H1 (cell line): Measurements from ENCODE around the gene SYDE2. TPM values are rescaled to one million over a fixed set of nuclear protein-coding genes. Genes with fewer than 3 reads are reported as not detected.

ENCODE experiments used
- CTCF ChIA-PET: fragments of 300-600 bp; sonication (Branson Sonifier 250); formaldehyde crosslinking; loops from one replicate; lab custom pipeline; 2021; ENCODE audit not compliant: partially characterized antibody; lab: Charles Lee
- POLR2A ChIA-PET: fragments of 300-600 bp; sonication (Branson Sonifier 250); formaldehyde crosslinking; loops from one replicate; lab custom pipeline; 2021; ENCODE audit warnings: inconsistent platforms; ENCODE audit not compliant: partially characterized antibody; lab: Charles Lee
- DNase-seq, 2 experiments: peaks; one replicate each; pipeline versions ENCODE4 v3.0.0 to v3.0.0-alpha.2; 2010 to 2022; ENCODE audit warnings: low spot score in 2 of 2, low read depth in 1 of 2, mixed read lengths in 1 of 2
- FAIRE-seq: peaks from 2 replicates; lab custom pipeline; 2011; peaks lifted over from hg19 to GRCh38; lab: Jason Lieb, UNC
- H2AFZ ChIP-seq: 2 replicates; pipeline ENCODE4 v1.8.1; 2012; ENCODE audit warnings: low read length, inconsistent platforms
- H2AK5ac ChIP-seq: 2 replicates; pipeline ENCODE4 v1.6.1; 2013; ENCODE audit warnings: low read depth, low read length
- H2BK120ac ChIP-seq: replicated peaks from 2 replicates; pipeline ENCODE3; 2013; ENCODE audit warnings: low read depth, low read length, inconsistent platforms
- H2BK12ac ChIP-seq: 2 replicates; pipeline ENCODE4 v1.6.1; 2013; ENCODE audit warnings: low read depth, low read length
- H2BK15ac ChIP-seq: 2 replicates; pipeline ENCODE4 v1.6.1; 2013; ENCODE audit warnings: low read length
- H2BK20ac ChIP-seq: 2 replicates; pipeline ENCODE4 v1.6.1; 2013; ENCODE audit warnings: low read length
- H2BK5ac ChIP-seq: 2 replicates; pipeline ENCODE4 v1.6.1; 2013; ENCODE audit warnings: low read depth, low read length
- H3K14ac ChIP-seq: 2 replicates; pipeline ENCODE4 v1.6.1; 2013; ENCODE audit warnings: inconsistent platforms; ENCODE audit not compliant: insufficient read length
- H3K18ac ChIP-seq: 2 replicates; pipeline ENCODE4 v1.6.1; 2013; ENCODE audit warnings: low read length; ENCODE audit errors: extremely low read depth
- H3K23ac ChIP-seq: 2 replicates; pipeline ENCODE4 v1.6.1; 2013; ENCODE audit warnings: inconsistent platforms; ENCODE audit not compliant: insufficient read length
- H3K23me2 ChIP-seq: 2 replicates; pipeline ENCODE4 v1.6.1; 2013; ENCODE audit warnings: low read depth, low read length
- H3K27ac ChIP-seq: 2 replicates; pipeline ENCODE4 v1.6.1; 2011; ENCODE audit warnings: low read depth, low read length, inconsistent platforms
- H3K27me3 ChIP-seq, 4 experiments: replicated peaks in 1 of 4; 1 replicate in 1 of 4; 2 replicates in 3 of 4; pipeline versions ENCODE4 v1.6.1 to v1.8.1; 2011 to 2013; ENCODE audit warnings: low read length in 3 of 4, mild to moderate bottlenecking in 3 of 4, inconsistent platforms in 2 of 4, mixed read lengths in 2 of 4, moderate library complexity in 1 of 4; ENCODE audit not compliant: control insufficient read depth in 3 of 4, insufficient read depth in 3 of 4; ENCODE audit errors: extremely low read depth in 1 of 4
- H3K36me3 ChIP-seq, 4 experiments: 2 replicates each; pipeline versions ENCODE4 v1.6.1 to v1.8.1; 2011 to 2013; ENCODE audit warnings: mild to moderate bottlenecking in 4 of 4, low read length in 3 of 4, moderate library complexity in 2 of 4, control low read depth in 1 of 4, inconsistent platforms in 1 of 4; ENCODE audit not compliant: insufficient read depth in 4 of 4, control insufficient read depth in 2 of 4
- H3K4ac ChIP-seq: replicated peaks from 2 replicates; pipeline ENCODE3; 2013; ENCODE audit warnings: low read length, low read depth, mixed read lengths, inconsistent platforms; ENCODE audit not compliant: insufficient read length
- H3K4me1 ChIP-seq, 4 experiments: replicated peaks in 1 of 4; 1 replicate in 1 of 4; 2 replicates in 3 of 4; pipeline versions ENCODE4 v1.6.1 to v1.8.1; 2011 to 2013; ENCODE audit warnings: low read length in 3 of 4, inconsistent platforms in 2 of 4, mixed read lengths in 1 of 4; ENCODE audit not compliant: insufficient read depth in 4 of 4, control insufficient read depth in 3 of 4
- H3K4me2 ChIP-seq, 2 experiments: 2 replicates each; pipeline versions ENCODE4 v1.6.1 to v1.8.1; 2011 to 2013; ENCODE audit warnings: low read depth in 2 of 2, low read length in 2 of 2, control low read depth in 1 of 2, inconsistent platforms in 1 of 2, mild to moderate bottlenecking in 1 of 2; ENCODE audit not compliant: insufficient read depth in 1 of 2
- H3K4me3 ChIP-seq, 4 experiments: fragments of 200-600, 300-600 bp in 1 of 4; sonication (generic), shearing (Covaris generic), sonication (Bioruptor Twin) in 1 of 4; 2 replicates each; pipeline versions ENCODE4 v1.5.1 to v1.8.1; 2011 to 2016; ENCODE audit warnings: low read length in 4 of 4, low read depth in 3 of 4, control low read depth in 2 of 4, inconsistent platforms in 2 of 4, mild to moderate bottlenecking in 2 of 4, mixed read lengths in 1 of 4, moderate library complexity in 1 of 4; ENCODE audit not compliant: insufficient read depth in 2 of 4; ENCODE audit errors: extremely low read depth in 1 of 4
- H3K56ac ChIP-seq: replicated peaks from 2 replicates; pipeline ENCODE3; 2013; ENCODE audit warnings: low read depth, mild to moderate bottlenecking, mixed read lengths, low read length, inconsistent platforms; ENCODE audit not compliant: insufficient read length
- H3K79me1 ChIP-seq: 2 replicates; pipeline ENCODE4 v1.6.1; 2013; ENCODE audit warnings: low read depth, low read length, control low read depth
- H3K79me2 ChIP-seq, 2 experiments: 2 replicates each; pipeline versions ENCODE4 v1.6.1 to v1.8.1; 2012 to 2013; ENCODE audit warnings: low read length in 2 of 2, mild to moderate bottlenecking in 2 of 2, inconsistent platforms in 1 of 2; ENCODE audit not compliant: insufficient read depth in 2 of 2, control insufficient read depth in 1 of 2
- H3K9ac ChIP-seq, 4 experiments: replicated peaks in 1 of 4; 1 replicate in 1 of 4; 2 replicates in 3 of 4; pipeline versions ENCODE4 v1.6.1 to v1.8.1; 2011 to 2013; ENCODE audit warnings: low read depth in 3 of 4, low read length in 3 of 4, control low read depth in 2 of 4, mild to moderate bottlenecking in 2 of 4, moderate library complexity in 2 of 4, inconsistent platforms in 1 of 4; ENCODE audit errors: extremely low read depth in 1 of 4
- H3K9me3 ChIP-seq, 2 experiments: 2 replicates each; pipeline versions ENCODE4 v1.6.1 to v1.8.1; 2012 to 2013; ENCODE audit warnings: mild to moderate bottlenecking in 2 of 2, moderate library complexity in 2 of 2, control low read depth in 1 of 2, inconsistent platforms in 1 of 2, low read depth in 1 of 2, low read length in 1 of 2, mixed read lengths in 1 of 2; ENCODE audit not compliant: insufficient read depth in 2 of 2
- H4K20me1 ChIP-seq, 2 experiments: replicated peaks in 1 of 2; 2 replicates each; pipeline versions ENCODE3 to v1.8.1; 2011 to 2013; ENCODE audit warnings: inconsistent platforms in 2 of 2, low read length in 2 of 2, mild to moderate bottlenecking in 1 of 2; ENCODE audit not compliant: insufficient read depth in 2 of 2, control insufficient read depth in 1 of 2
- H4K5ac ChIP-seq: 2 replicates; pipeline ENCODE4 v1.6.1; 2013; ENCODE audit warnings: low read length, low read depth, mixed read lengths, inconsistent platforms; ENCODE audit not compliant: insufficient read length
- H4K8ac ChIP-seq: 2 replicates; pipeline ENCODE4 v1.8.0; 2013; ENCODE audit warnings: mild to moderate bottlenecking, moderate library complexity, low read length, inconsistent platforms; ENCODE audit not compliant: insufficient read depth; ENCODE audit errors: extremely low read depth
- H4K91ac ChIP-seq: replicated peaks from 2 replicates; pipeline ENCODE3; 2013; ENCODE audit warnings: low read length, mixed read lengths, inconsistent platforms; ENCODE audit not compliant: insufficient read length
- CHD1 ChIP-seq: IDR thresholded peaks from 2 replicates; pipeline ENCODE4 v1.6.1; 2012; ENCODE audit warnings: low read depth, low read length, improper control_type of control experiment
- EP300 ChIP-seq, 2 experiments: IDR thresholded peaks; 1 replicate in 1 of 2; 2 replicates in 1 of 2; pipeline ENCODE4 v1.6.1; 2011 to 2012; ENCODE audit warnings: low read depth in 2 of 2, low read length in 2 of 2, mild to moderate bottlenecking in 2 of 2, borderline replicate concordance in 1 of 2, inconsistent platforms in 1 of 2, moderate library complexity in 1 of 2
- EZH2 ChIP-seq: fragments of 200-600 bp; sonication (generic); IDR thresholded peaks from 2 replicates; pipeline ENCODE4 v1.7.1; 2012; ENCODE audit warnings: low read depth, mild to moderate bottlenecking, moderate library complexity, low read length, inconsistent platforms; ENCODE audit not compliant: severe bottlenecking
- HDAC2 ChIP-seq, 2 experiments: fragments of 300-600 bp in 1 of 2; sonication (generic) in 1 of 2; IDR thresholded peaks; 2 replicates each; pipeline ENCODE4 v1.6.1; 2011 to 2012; ENCODE audit warnings: low read depth in 2 of 2, low read length in 2 of 2, mild to moderate bottlenecking in 2 of 2, moderate library complexity in 2 of 2, borderline replicate concordance in 1 of 2, inconsistent platforms in 1 of 2
- JUN ChIP-seq: IDR thresholded peaks from 2 replicates; pipeline ENCODE4 v1.6.1; 2011; ENCODE audit warnings: low read depth, mild to moderate bottlenecking, improper control_type of control experiment, low read length
- KDM4A ChIP-seq: IDR thresholded peaks from one replicate; pipeline ENCODE4 v1.7.1; 2012; ENCODE audit warnings: low read depth, mild to moderate bottlenecking, moderate library complexity, low read length, inconsistent platforms; ENCODE audit not compliant: severe bottlenecking
- PHF8 ChIP-seq: fragments of 200-600 bp; sonication (generic); conservative IDR thresholded peaks from 2 replicates; pipeline ENCODE4 v1.7.1; 2012; ENCODE audit warnings: low read depth, mild to moderate bottlenecking, inconsistent platforms, low read length, moderate library complexity
- POLR2A ChIP-seq, 2 experiments: IDR thresholded peaks; 1 replicate in 1 of 2; 2 replicates in 1 of 2; pipeline ENCODE4 v1.6.1; 2011; ENCODE audit warnings: low read depth in 2 of 2, low read length in 2 of 2, mild to moderate bottlenecking in 2 of 2; ENCODE audit errors: control extremely low read depth in 1 of 2
- POLR2AphosphoS5 ChIP-seq: IDR thresholded peaks from 2 replicates; pipeline ENCODE4 v1.6.1; 2011; ENCODE audit warnings: low read depth, low read length
- RXRA ChIP-seq: IDR thresholded peaks from 2 replicates; pipeline ENCODE4 v1.6.1; 2011; ENCODE audit warnings: low read depth, mild to moderate bottlenecking, low read length, moderate library complexity; ENCODE audit not compliant: insufficient read depth
- SP2 ChIP-seq: IDR thresholded peaks from 2 replicates; pipeline ENCODE4 v1.6.1; 2012; ENCODE audit warnings: mild to moderate bottlenecking, low read length, inconsistent platforms
- WGBS, 2 experiments: shearing (Covaris generic) in 1 of 2; methylation state at CpG; one replicate each; pipeline versions ENCODE4 v1.1.6 to v1.1.7; 2013 to 2015; ENCODE audit warnings: low lambda C conversion rate in 2 of 2, mixed read lengths in 2 of 2, inconsistent platforms in 1 of 2, low coverage in 1 of 2, missing lambda C conversion rate in 1 of 2; ENCODE audit not compliant: insufficient replicate concordance in 2 of 2, insufficient coverage in 1 of 2, insufficient read length in 1 of 2; ENCODE audit errors: extremely low coverage in 1 of 2, missing lambda C conversion rate in 1 of 2; 5-methylcytosine and 5-hydroxymethylcytosine counted together
- polyA plus RNA-seq, 7 experiments: library from polyadenylated mRNA; depleted of rRNA in 3 of 7; stranded (reverse) in 5 of 7; unstranded in 2 of 7; fragments of >200 nt in 5 of 7; fragments of 200-250 nt in 2 of 7; gene quantifications; 1 replicate in 5 of 7; 2 replicates in 1 of 7; 4 replicates in 1 of 7; pipeline versions ENCODE4 v1.2.1 to v1.2.3, GENCODE V29; 2011 to 2013; ENCODE audit warnings: missing spikeins in 2 of 7, mixed read lengths in 2 of 7
- total RNA-seq: library from RNA; stranded (reverse); fragmentation: NEBNext Ultra II Directional; extraction: Animal tissue kit (Norgen Biotek cat#: 25700); gene quantifications from 2 replicates; pipeline ENCODE4 v1.2.1, GENCODE V29; 2021

SYDE2 gene
- total and polyA plus RNA-seq, 2 of the 8 experiments (the other 6 are each of a cell fraction or from before 2014, with no cell fraction given): 1.6 to 14.6 TPM

DNA sequence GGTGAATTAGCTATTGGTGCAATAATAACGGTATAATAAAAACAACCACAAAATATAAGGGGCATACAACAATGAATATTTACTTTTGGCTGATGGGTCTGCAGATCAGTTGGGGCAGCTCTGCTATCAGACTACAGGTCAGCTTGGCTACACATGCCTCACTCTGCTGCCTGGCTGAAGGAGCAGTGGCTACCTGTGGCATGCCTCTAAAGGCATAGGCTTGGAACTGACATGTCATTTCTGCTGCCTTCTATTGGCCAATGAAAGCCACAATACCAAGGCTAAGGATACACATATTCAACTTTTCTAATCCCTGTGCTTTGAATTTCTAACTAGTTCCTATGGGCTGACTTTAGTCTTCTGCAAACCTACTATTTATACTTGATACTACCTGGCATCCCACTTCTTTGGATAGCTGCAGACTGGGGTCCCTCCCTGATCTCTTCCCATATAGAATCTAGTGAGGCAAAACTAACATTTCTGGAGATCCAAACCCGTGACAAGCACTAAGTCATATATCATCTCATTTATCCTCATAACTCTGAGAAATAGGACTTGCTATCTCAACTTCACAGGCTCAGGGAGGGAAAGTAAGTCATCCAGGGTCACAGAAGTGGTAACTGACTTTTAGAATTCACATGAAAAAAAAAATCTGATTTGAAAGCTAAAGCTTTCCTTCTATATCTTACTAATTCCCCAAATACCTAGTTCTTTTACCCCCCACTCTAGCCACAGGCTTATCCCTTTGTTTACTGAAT lies 19.2 kb upstream of the SYDE2 start:
- Histone ChIP-seq H4K8ac (no peak overlapping the region), H3K14ac (no peak overlapping the region), H2BK120ac (no peak overlapping the region), H4K20me1 (no peaks in the 10 kb centered on the region), H3K23ac (no peak overlapping the region), H2AFZ (no peak overlapping the region), H3K79me1 (no peaks in the 10 kb centered on the region), H2BK20ac (no peak overlapping the region), H3K18ac (no peak overlapping the region), H3K23me2 (no peaks in the 10 kb centered on the region), H3K27ac (no peak overlapping the region), H4K5ac (no peak overlapping the region), H3K9ac (no peak overlapping the region), H2BK15ac (no peak overlapping the region), H3K27me3 (no peaks in the 10 kb centered on the region), H2BK5ac (no peak overlapping the region), H3K36me3 (no peaks in the 10 kb centered on the region), H2AK5ac (no peak overlapping the region), H3K4me3 (no peak overlapping the region), H3K79me2 (no peaks in the 10 kb centered on the region), H3K4me1 (peaks cover 0 to 8% (median 0%) of the 10 kb centered on the region in 4 experiments; a peak in 3 of 7 replicates), H3K4me2 (no peak overlapping the region), H2BK12ac (no peak overlapping the region), H3K9me3 (no peaks in the 10 kb centered on the region), H4K91ac (no peak overlapping the region), H3K56ac (no peak overlapping the region), H3K4ac (no peak overlapping the region)
- TF ChIP-seq POLR2A (IDR thresholded peaks at IDR 0.05; ENCODE audit: control extremely low read depth in 1 of 2, low read depth in 2 of 2, low read length in 2 of 2) (no peak), SP2 (no peak), PHF8 (no peak), RXRA (no peak), CHD1 (no peak), EP300 (IDR thresholded peaks at IDR 0.05; ENCODE audit: borderline replicate concordance in 1 of 2, low read depth in 2 of 2, low read length in 2 of 2) (no peak), EZH2 (no peak), JUN (no peak), KDM4A (no peak), HDAC2 (IDR thresholded peaks at IDR 0.05; ENCODE audit: borderline replicate concordance in 1 of 2, low read depth in 2 of 2, low read length in 2 of 2) (no peak), POLR2AphosphoS5 (no peak)
- ChIA-PET CTCF (interaction anchor here (0.6 to 1.3 kb wide), 4 partner anchors 9 to 35 kb away, joined by 3 read pairs; no protein-coding TSS in a partner anchor), POLR2A (no interaction called here)
- no peak for DNase-seq
- no peak for FAIRE-seq
- 81% methylated on average over 2 of the region's 2 CpGs; no CpG with 5 or more reads in 1 of the 2 experiments for WGBS, 2 experiments
